Gastroesophageal sphincter (tissue), 4 donors: ENCODE measurements around the gene MTMR2. TPM values are rescaled to one million over a fixed set of nuclear protein-coding genes. Genes with fewer than 3 reads are reported as not detected.

Experiments used
- ATAC-seq: fragments of 150-250 bp; one replicate; pipeline ENCODE4 v1.9.1; 2016; ENCODE audit warnings: mild to moderate bottlenecking, moderate library complexity
- H3K27ac ChIP-seq, 4 donors: fragments of 200-600 bp; sonication (generic) in 3 of 4; 1 replicate in 3 of 4; 2 replicates in 1 of 4; pipeline ENCODE4 v1.5.1; 2016 to 2019
- H3K27me3 ChIP-seq: fragments of 200-600 bp; sonication (generic); one replicate; pipeline ENCODE4 v1.5.1; 2019
- H3K36me3 ChIP-seq, 2 donors: fragments of 200-600 bp; sonication (generic); one replicate each; pipeline ENCODE4 v1.5.1; 2019; ENCODE audit warnings: control low read depth in 1 of 2
- H3K4me1 ChIP-seq, 3 donors: fragments of 200-600 bp; sonication (generic); 1 replicate in 2 of 3; 2 replicates in 1 of 3; pipeline ENCODE4 v1.5.1; 2016 to 2019; ENCODE audit warnings: control low read depth in 2 of 3
- H3K4me3 ChIP-seq, 2 donors: fragments of 200-600 bp; sonication (generic); one replicate each; pipeline ENCODE4 v1.5.1; 2019; ENCODE audit warnings: mild to moderate bottlenecking in 1 of 2, moderate library complexity in 1 of 2
- H3K9me3 ChIP-seq, 3 donors: fragments of 200-600 bp; sonication (generic); one replicate each; pipeline ENCODE4 v1.5.1; 2017 to 2019; ENCODE audit warnings: control low read depth in 2 of 3
- CTCF ChIP-seq, 4 experiments: fragments of 200-600 bp in 2 of 4; fragments of 450-650 bp in 2 of 4; sonication (generic) in 1 of 4; IDR thresholded peaks; one replicate each; pipeline ENCODE4 v1.5.1; 2017 to 2019; ENCODE audit warnings: antibody characterized with exemption in 4 of 4, mild to moderate bottlenecking in 2 of 4, moderate library complexity in 2 of 4
- EP300 ChIP-seq: sonication (generic); formaldehyde crosslinking; IDR thresholded peaks from one replicate; pipeline ENCODE4 v1.6.1; 2017; ENCODE audit warnings: antibody characterized with exemption, mild to moderate bottlenecking
- POLR2A ChIP-seq, 2 donors: fragments of 450-650 bp; IDR thresholded peaks; one replicate each; pipeline ENCODE4 v1.6.1; 2017; ENCODE audit warnings: antibody characterized with exemption in 2 of 2, mild to moderate bottlenecking in 2 of 2, moderate library complexity in 1 of 2
- POLR2AphosphoS5 ChIP-seq: sonication (generic); formaldehyde crosslinking; IDR thresholded peaks from one replicate; pipeline ENCODE4 v1.6.1; 2017; ENCODE audit warnings: antibody characterized with exemption
- WGBS, 2 donors: methylation state at CpG; one replicate each; pipeline ENCODE4 v1.1.5; 2018; ENCODE audit warnings: low coverage in 1 of 2; 5-methylcytosine and 5-hydroxymethylcytosine counted together
- total RNA-seq, 4 donors: library from RNA; depleted of rRNA; stranded (reverse); fragments of >200 nt; gene quantifications; one replicate each; pipeline ENCODE4 v1.1.0, GENCODE V29; 2016

The MTMR2 gene
- total RNA-seq, 4 donors from 2014 or later = 26.0 to 36.4 (median 34.7) TPM

GRCh38 chr11:95924414-95924760 lies 480 bp upstream of the MTMR2 start:
- H3K4me1 ChIP-seq = peaks cover 3 to 42% (median 8%) of the 10 kb centered on the region in 3 donors
- H3K9me3 ChIP-seq = no peaks in the 10 kb centered on the region
- TF ChIP-seq POLR2A (IDR thresholded peaks at IDR 0.05) = no peak
- TF ChIP-seq CTCF (IDR thresholded peaks at IDR 0.05) = no peak
- TF ChIP-seq POLR2AphosphoS5 = no peak
- no peak for TF ChIP-seq EP300
- peak overlapping the region; percentile 78 to 79 for H3K4me3 ChIP-seq
- peak overlapping the region; percentile 94 to 98 (median 94) for H3K27ac ChIP-seq
- no peaks in the 10 kb centered on the region for H3K36me3 ChIP-seq
- no peaks in the 10 kb centered on the region for H3K27me3 ChIP-seq
- peak; percentile 40 for ATAC-seq
- WGBS, 2 donors = 0 to 3% methylated on average over 3 to 4 of the region's 4 CpGs

DNA sequence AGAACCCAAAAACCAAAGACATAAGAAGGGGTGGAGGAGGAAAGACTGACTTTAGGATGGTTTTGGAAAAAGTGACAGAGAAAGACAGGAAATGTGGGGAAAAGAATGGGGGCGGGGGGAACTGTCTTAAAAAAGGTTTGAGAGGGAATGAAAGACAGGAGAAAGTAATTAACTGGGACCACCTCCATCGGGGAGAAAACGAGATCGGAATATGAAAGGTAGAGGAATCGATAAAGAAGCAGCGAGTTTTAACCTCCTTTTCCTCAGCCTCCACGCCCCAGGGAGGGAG lies 524 bp downstream of the MTMR2 start:
- H3K4me1 ChIP-seq = peaks cover 3 to 46% (median 8%) of the 10 kb centered on the region in 3 donors
- no peaks in the 10 kb centered on the region for H3K36me3 ChIP-seq
- TF ChIP-seq POLR2AphosphoS5 (no peak), EP300 (no peak)
- 0% methylated on average over 6 to 7 of the region's 7 CpGs for WGBS, 2 donors
- no peaks in the 10 kb centered on the region for H3K27me3 ChIP-seq
- H3K27ac ChIP-seq = peak overlapping the region; percentile 94 to 98 (median 94)
- ATAC-seq = no peak
- H3K4me3 ChIP-seq = peak overlapping the region; percentile 78 to 79
- no peaks in the 10 kb centered on the region for H3K9me3 ChIP-seq

- Histone ChIP-seq H3K27ac (peak overlapping the region; percentile 94 to 98 (median 94)), H3K27me3 (no peaks in the 10 kb centered on the region), H3K4me1 (peaks cover 3 to 46% (median 8%) of the 10 kb centered on the region in 3 donors), H3K36me3 (no peaks in the 10 kb centered on the region), H3K9me3 (no peaks in the 10 kb centered on the region), H3K4me3 (peak overlapping the region; percentile 78 to 79)
- WGBS, 2 donors = 8 to 18% methylated on average over 8 to 9 of the region's 9 CpGs
- TF ChIP-seq CTCF (IDR thresholded peaks at IDR 0.05) = no peak
- no peak for ATAC-seq
Measured at GRCh38 chr11:95922536-95923438, 1.1 kb downstream of the MTMR2 start.

GRCh38 chr11:95922099-95922498 lies 1.8 kb downstream of the MTMR2 start:
- peak overlapping the region in 1 of 2 donors; percentile 79 for H3K4me3 ChIP-seq
- ATAC-seq = no peak
- peaks cover 6 to 53% (median 11%) of the 10 kb centered on the region in 3 donors for H3K4me1 ChIP-seq
- H3K36me3 ChIP-seq = no peaks in the 10 kb centered on the region
- WGBS, 2 donors = 33 to 46% methylated on average over 2 of the region's 2 CpGs
- TF ChIP-seq CTCF (IDR thresholded peaks at IDR 0.05) (no peak), POLR2A (IDR thresholded peaks at IDR 0.05) (no peak)
- H3K27me3 ChIP-seq = no peaks in the 10 kb centered on the region
- H3K9me3 ChIP-seq = no peaks in the 10 kb centered on the region
- H3K27ac ChIP-seq = peak overlapping the region in 2 of 4 donors; percentile 94

DNA sequence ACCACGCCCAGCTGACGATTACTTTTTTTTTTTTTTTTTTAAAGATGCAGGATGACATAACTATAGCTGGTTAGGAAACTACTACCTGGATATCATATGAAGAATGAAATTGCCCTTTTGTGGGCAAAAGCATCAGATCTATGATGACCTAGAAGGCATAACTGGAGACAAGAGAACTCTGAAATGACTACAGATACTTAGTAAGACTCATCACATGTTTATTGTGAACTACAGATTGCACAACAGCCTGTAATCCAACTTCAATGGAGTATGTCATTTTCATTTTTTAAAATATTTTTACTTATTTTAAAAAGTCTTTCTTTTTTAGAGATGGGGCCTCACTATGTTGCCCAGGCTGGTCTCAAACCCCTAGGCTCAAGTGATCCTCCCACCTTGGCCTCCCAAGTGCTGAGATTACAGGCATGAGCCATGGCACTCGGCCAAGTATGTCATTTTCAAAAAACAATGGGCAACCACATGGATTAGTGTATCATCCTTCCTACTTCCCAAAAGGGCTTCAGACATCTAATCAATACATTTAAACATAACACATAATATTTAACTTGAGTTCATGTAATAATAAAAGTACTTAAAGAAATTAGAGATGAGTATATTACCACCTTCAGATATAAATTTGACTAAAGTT lies 3.3 kb downstream of the MTMR2 start:
- WGBS, 2 donors = 87 to 100% methylated on average over 3 of the region's 3 CpGs
- no peak for TF ChIP-seq POLR2A (IDR thresholded peaks at IDR 0.05)
- TF ChIP-seq POLR2AphosphoS5 = no peak
- TF ChIP-seq CTCF (IDR thresholded peaks at IDR 0.05) = no peak
- TF ChIP-seq EP300 = no peak
- peaks cover 6 to 66% (median 11%) of the 10 kb centered on the region in 3 donors for H3K4me1 ChIP-seq
- ATAC-seq = no peak
- no peaks in the 10 kb centered on the region for H3K9me3 ChIP-seq
- H3K27me3 ChIP-seq = no peaks in the 10 kb centered on the region
- no peak overlapping the region for H3K4me3 ChIP-seq
- H3K36me3 ChIP-seq = no peaks in the 10 kb centered on the region
- H3K27ac ChIP-seq = no peak overlapping the region
